ENCODE measurements around the gene ANKRD63.
A peak's percentile ranks its signal among the peaks of the same experiment; 100 is the strongest.

The ANKRD63 gene

DNA sequence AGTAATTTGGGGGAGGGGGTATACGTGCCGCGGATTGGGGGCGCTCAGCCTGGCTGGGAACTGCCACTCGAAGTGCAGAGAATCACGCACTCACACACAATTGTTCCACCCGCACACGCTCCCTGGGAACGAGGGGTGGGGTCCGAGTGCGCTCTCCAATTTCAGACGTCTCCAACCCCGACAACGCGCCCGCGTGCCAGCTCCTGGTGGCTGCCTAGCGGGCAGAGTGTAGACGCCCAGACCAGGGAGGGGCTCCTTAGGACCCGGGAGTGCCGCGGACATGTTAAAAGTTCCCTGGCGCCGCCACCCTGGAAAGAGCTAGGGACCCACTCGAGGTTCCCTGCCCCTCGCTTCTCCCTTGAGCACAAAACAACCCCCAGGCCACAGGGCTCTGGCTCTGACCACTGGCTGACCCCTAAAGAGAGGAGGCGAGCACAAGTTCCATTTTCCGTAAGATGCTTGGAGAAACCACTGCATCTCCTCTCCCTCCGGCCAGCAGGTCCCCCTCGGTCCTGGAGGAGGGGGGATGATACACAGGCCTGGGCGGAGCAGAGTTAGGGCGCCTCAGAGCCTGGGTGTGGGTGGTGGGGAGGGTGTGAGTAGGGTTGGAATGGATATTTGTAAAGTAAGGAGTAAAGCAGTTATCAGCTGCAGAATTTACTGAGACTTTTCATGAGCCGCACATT is 894 bp upstream of the ANKRD63 start:
- no peak overlapping the region for H3K4me3 ChIP-seq (ENCODE audit: severe bottlenecking)
- TF ChIP-seq, protein P1, sequence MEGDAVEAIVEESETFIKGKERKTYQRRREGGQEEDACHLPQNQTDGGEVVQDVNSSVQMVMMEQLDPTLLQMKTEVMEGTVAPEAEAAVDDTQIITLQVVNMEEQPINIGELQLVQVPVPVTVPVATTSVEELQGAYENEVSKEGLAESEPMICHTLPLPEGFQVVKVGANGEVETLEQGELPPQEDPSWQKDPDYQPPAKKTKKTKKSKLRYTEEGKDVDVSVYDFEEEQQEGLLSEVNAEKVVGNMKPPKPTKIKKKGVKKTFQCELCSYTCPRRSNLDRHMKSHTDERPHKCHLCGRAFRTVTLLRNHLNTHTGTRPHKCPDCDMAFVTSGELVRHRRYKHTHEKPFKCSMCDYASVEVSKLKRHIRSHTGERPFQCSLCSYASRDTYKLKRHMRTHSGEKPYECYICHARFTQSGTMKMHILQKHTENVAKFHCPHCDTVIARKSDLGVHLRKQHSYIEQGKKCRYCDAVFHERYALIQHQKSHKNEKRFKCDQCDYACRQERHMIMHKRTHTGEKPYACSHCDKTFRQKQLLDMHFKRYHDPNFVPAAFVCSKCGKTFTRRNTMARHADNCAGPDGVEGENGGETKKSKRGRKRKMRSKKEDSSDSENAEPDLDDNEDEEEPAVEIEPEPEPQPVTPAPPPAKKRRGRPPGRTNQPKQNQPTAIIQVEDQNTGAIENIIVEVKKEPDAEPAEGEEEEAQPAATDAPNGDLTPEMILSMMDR (IDR thresholded peaks at IDR 0.05; ENCODE audit: poor library complexity, severe bottlenecking) = no peak
- H3K36me3 ChIP-seq (ENCODE audit: low read depth) = no peaks in the 10 kb centered on the region
- H3K9me3 ChIP-seq (ENCODE audit: severe bottlenecking) = no peaks in the 10 kb centered on the region
- no peak for DNase-seq (ENCODE audit: low spot score)
- H3K27ac ChIP-seq (ENCODE audit: poor library complexity, severe bottlenecking) = no peak overlapping the region
- H3K4me1 ChIP-seq (ENCODE audit: insufficient read depth, poor library complexity, severe bottlenecking) = no peaks in the 10 kb centered on the region
- H3K27me3 ChIP-seq (ENCODE audit: insufficient read depth, poor library complexity, severe bottlenecking) = peaks cover 38% of the 10 kb centered on the region
- no peak for ATAC-seq (ENCODE audit: low read depth)

DNA sequence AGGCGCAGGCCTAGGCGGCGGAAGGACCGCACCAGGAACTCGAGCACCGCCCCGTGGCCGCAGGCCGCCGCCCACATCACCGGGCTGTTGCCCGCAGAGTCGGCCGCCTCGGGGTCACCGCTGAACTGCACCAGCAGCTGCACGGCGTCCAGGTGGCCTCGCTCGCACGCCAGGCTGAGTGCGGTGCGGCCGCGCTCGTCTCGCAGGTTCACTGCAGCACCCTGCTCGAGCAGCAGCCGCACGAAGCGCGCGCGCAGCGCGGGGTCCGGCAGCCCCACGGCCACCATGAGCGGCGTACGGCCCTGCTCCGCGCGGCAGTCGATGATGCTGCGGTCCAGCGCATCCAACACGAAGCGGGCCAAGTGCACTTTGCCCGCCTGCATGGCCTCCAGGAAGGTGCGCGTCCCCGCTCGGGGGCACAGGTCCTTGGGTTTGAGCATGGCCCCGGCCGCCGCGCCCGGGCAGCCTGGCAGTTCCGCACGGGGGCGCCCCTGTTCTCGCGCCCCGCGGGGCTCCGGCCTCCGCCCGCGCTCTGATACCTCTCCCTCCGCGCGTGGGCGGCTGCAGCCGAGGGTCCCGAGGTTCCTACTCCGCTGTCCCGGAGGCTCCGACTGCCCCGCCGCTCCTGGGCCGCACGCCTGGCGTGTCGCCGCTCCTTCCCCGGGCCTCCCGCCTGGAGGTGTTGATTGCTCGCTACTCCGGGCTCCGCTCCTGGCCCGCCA is 556 bp downstream of the ANKRD63 start:
- H3K4me1 ChIP-seq (ENCODE audit: insufficient read depth, poor library complexity, severe bottlenecking) = no peaks in the 10 kb centered on the region
- H3K9me3 ChIP-seq (ENCODE audit: severe bottlenecking) = no peaks in the 10 kb centered on the region
- no peak for DNase-seq (ENCODE audit: low spot score)
- H3K27ac ChIP-seq (ENCODE audit: poor library complexity, severe bottlenecking) = no peak overlapping the region
- TF ChIP-seq, protein P1 (IDR thresholded peaks at IDR 0.05; ENCODE audit: poor library complexity, severe bottlenecking) = peak; percentile 86
- peak; percentile 48 for ATAC-seq (ENCODE audit: low read depth)
- H3K4me3 ChIP-seq (ENCODE audit: severe bottlenecking) = peak overlapping the region; percentile 28
- peaks cover 38% of the 10 kb centered on the region for H3K27me3 ChIP-seq (ENCODE audit: insufficient read depth, poor library complexity, severe bottlenecking)
- no peaks in the 10 kb centered on the region for H3K36me3 ChIP-seq (ENCODE audit: low read depth)

DNA sequence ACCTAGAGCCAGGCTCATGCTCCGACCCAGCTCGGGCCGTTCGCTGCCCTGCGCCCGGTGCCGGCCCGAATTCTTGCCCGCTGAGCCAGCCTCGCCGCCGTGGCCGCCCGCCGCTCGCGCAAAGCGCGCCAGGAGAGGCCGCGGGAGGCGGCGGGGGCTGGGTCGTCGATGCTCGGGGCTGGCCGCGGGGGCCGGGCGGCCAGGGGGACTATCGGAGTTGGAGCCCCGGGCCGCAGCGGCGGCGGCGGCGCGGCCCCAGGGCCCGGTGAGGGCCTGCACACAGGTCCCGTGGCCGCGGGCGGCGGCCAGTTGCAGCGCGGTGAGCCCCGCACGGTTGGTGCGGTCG is 1.1 kb downstream of the ANKRD63 start:
- no peak; the same call in 2 of the 3 replicates for ATAC-seq (ENCODE audit: low read depth)
- H3K36me3 ChIP-seq (ENCODE audit: low read depth) = no peaks in the 10 kb centered on the region
- peaks cover 38% of the 10 kb centered on the region for H3K27me3 ChIP-seq (ENCODE audit: insufficient read depth, poor library complexity, severe bottlenecking)
- H3K9me3 ChIP-seq (ENCODE audit: severe bottlenecking) = no peaks in the 10 kb centered on the region
- no peak overlapping the region for H3K27ac ChIP-seq (ENCODE audit: poor library complexity, severe bottlenecking)
- H3K4me1 ChIP-seq (ENCODE audit: insufficient read depth, poor library complexity, severe bottlenecking) = no peaks in the 10 kb centered on the region
- TF ChIP-seq, protein P1 (IDR thresholded peaks at IDR 0.05; ENCODE audit: poor library complexity, severe bottlenecking) = no peak
- peak overlapping the region; percentile 28 for H3K4me3 ChIP-seq (ENCODE audit: severe bottlenecking)
- DNase-seq (ENCODE audit: low spot score) = no peak

DNA sequence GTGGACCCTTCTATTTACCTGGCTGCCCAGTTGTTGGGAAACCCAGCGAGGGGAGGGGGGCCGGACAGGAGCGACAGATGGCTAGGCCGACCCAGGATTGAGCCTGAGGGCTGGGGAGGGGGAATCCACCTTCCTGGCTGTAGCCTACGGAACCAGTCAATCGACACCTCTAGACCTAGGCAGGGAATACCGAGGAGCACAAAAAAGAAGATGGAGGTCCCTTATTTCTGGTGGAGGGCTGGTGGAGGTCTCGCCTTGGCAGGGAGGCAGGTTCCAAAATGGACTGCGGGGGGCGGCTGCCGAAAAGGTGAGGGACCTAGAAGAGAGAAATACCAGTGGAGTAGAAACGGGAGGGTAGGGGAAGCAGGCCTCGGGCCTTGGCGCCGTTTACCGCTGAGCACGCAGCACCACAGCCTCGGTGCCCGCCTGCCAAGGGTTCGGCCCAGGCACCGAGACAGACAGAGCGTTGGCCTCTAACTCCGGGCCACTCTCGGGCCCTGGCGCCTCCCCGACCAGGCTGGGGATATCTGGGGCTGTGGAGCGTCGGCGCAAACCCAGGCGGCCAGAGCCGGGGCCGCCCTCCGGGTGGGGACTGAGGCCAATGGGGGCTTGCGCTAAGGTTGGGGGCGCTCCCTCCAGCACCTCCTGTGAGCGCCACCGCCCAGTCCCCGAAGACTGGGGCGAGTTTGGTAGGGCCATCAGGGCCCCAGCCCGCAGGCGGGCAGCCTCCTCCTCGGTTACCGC is 1.6 kb downstream of the ANKRD63 start:
- no peak for ATAC-seq (ENCODE audit: low read depth)
- DNase-seq (ENCODE audit: low spot score) = no peak
- TF ChIP-seq, protein P1 (IDR thresholded peaks at IDR 0.05; ENCODE audit: poor library complexity, severe bottlenecking) = no peak
- no peaks in the 10 kb centered on the region for H3K9me3 ChIP-seq (ENCODE audit: severe bottlenecking)
- peaks cover 38% of the 10 kb centered on the region for H3K27me3 ChIP-seq (ENCODE audit: insufficient read depth, poor library complexity, severe bottlenecking)
- no peaks in the 10 kb centered on the region for H3K4me1 ChIP-seq (ENCODE audit: insufficient read depth, poor library complexity, severe bottlenecking)
- H3K27ac ChIP-seq (ENCODE audit: poor library complexity, severe bottlenecking) = no peak overlapping the region
- no peak overlapping the region for H3K4me3 ChIP-seq (ENCODE audit: severe bottlenecking)
- no peaks in the 10 kb centered on the region for H3K36me3 ChIP-seq (ENCODE audit: low read depth)
